ENCODE data around the gene LMTK3.
"Not testable (repeated sequence)": the region's sequence is repeated elsewhere in the genome, so short reads cannot be mapped to it uniquely, and the experiment has no call there.

The LMTK3 gene

DNA sequence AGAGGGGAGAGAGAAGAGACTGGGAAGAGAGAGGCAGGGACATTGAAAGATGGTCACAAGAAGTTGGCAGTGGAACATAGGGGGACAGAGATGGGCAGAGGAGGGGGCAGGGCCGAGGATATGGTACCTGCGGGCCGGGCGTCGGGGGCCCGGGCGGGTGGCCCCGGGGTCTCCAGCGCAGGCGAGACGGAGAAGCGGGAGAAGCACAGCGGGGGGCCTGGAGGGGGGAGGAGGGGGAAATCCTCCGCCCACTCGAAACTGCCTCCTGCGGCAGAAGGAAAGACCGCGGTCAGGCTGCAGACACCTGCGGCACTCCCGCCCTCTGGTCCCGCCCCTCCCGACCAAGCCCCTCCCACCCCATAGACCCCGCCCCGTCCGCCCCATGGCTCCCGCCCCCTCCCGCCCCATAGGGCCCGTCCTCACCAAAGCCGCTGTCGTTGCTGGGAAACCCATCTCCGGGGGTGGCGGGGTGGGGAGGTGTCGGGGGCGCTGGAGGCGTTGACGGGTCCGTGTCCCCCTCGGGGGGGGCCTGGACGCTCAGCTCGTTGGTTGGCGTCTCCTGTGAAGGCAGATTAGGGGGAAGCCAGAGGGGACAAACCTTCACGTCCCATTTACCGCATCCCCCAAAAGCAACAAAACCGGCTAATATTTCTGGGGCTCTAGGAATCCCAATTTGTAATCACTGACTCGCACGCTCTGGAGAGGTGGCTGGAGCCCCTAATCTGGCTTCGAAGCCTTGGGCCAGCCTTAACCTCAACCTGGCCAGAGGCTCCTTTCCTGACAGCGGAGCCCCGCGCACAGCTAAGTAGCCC lies 20.4 kb downstream of the LMTK3 start:
- TF ChIP-seq GABPA (IDR thresholded peaks at IDR 0.05; ENCODE audit: low read depth) (no peak), POLR2AphosphoS5 (IDR thresholded peaks at IDR 0.05; ENCODE audit: low read depth) (no peak), SPI1 (IDR thresholded peaks at IDR 0.05; ENCODE audit: borderline replicate concordance, low read depth) (no peak)
- TF ChIP-seq, protein P1, sequence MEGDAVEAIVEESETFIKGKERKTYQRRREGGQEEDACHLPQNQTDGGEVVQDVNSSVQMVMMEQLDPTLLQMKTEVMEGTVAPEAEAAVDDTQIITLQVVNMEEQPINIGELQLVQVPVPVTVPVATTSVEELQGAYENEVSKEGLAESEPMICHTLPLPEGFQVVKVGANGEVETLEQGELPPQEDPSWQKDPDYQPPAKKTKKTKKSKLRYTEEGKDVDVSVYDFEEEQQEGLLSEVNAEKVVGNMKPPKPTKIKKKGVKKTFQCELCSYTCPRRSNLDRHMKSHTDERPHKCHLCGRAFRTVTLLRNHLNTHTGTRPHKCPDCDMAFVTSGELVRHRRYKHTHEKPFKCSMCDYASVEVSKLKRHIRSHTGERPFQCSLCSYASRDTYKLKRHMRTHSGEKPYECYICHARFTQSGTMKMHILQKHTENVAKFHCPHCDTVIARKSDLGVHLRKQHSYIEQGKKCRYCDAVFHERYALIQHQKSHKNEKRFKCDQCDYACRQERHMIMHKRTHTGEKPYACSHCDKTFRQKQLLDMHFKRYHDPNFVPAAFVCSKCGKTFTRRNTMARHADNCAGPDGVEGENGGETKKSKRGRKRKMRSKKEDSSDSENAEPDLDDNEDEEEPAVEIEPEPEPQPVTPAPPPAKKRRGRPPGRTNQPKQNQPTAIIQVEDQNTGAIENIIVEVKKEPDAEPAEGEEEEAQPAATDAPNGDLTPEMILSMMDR (IDR thresholded peaks at IDR 0.05; ENCODE audit: insufficient read depth, low read length): no peak
- TF ChIP-seq, protein P2, sequence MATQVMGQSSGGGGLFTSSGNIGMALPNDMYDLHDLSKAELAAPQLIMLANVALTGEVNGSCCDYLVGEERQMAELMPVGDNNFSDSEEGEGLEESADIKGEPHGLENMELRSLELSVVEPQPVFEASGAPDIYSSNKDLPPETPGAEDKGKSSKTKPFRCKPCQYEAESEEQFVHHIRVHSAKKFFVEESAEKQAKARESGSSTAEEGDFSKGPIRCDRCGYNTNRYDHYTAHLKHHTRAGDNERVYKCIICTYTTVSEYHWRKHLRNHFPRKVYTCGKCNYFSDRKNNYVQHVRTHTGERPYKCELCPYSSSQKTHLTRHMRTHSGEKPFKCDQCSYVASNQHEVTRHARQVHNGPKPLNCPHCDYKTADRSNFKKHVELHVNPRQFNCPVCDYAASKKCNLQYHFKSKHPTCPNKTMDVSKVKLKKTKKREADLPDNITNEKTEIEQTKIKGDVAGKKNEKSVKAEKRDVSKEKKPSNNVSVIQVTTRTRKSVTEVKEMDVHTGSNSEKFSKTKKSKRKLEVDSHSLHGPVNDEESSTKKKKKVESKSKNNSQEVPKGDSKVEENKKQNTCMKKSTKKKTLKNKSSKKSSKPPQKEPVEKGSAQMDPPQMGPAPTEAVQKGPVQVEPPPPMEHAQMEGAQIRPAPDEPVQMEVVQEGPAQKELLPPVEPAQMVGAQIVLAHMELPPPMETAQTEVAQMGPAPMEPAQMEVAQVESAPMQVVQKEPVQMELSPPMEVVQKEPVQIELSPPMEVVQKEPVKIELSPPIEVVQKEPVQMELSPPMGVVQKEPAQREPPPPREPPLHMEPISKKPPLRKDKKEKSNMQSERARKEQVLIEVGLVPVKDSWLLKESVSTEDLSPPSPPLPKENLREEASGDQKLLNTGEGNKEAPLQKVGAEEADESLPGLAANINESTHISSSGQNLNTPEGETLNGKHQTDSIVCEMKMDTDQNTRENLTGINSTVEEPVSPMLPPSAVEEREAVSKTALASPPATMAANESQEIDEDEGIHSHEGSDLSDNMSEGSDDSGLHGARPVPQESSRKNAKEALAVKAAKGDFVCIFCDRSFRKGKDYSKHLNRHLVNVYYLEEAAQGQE (IDR thresholded peaks at IDR 0.05; ENCODE audit: insufficient replicate concordance, low read depth): no peak
- Histone ChIP-seq H3K27ac (replicated peaks) (no peak overlapping the region), H3K27me3 (ENCODE audit: insufficient read depth, poor library complexity, severe bottlenecking) (peaks cover 42% of the 10 kb centered on the region), H3K4me3 (replicated peaks; ENCODE audit: insufficient read depth, low read length) (no peak overlapping the region)
- no peak for DNase-seq (ENCODE audit: low read depth in 1 of 2, low spot score in 1 of 2)

DNA sequence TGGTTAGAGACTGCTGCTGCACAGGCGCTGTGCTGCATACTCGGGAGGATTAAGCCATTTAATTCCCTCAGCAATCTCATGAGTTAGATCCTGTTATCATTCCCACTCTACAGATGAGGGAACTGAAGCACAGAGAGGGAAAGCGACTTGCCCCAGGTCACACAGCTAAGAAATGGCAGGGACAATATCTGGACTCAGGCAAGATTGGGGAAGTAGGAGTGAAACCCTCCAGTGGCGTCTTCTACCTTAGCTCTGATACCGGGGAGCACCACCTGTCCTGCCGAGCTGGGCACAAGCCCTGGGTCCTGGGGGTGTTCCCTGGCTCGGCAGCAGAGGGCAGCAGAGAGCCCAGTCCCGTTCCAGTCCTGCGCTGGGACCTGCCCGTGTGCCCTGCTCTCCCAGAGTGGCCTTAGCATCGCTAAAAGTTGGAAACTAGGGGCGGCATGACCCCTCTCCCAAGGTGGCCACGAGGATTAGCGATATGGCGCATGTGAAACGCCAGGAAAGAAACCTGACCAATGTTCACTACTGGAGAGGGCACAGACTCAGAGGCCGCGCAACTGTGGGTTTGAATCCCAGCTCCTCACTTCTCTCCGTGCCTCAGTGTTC lies 21.9 kb downstream of the LMTK3 start:
- peaks cover 34% of the 10 kb centered on the region for H3K27me3 ChIP-seq (ENCODE audit: insufficient read depth, poor library complexity, severe bottlenecking)
- no peak overlapping the region for H3K4me3 ChIP-seq (replicated peaks; ENCODE audit: insufficient read depth, low read length)
- H3K27ac ChIP-seq (replicated peaks): no peak overlapping the region
- peak in 1 of 2 experiments; percentile 69 for DNase-seq (ENCODE audit: low read depth in 1 of 2, low spot score in 1 of 2)
- no peak for TF ChIP-seq GABPA (IDR thresholded peaks at IDR 0.05; ENCODE audit: low read depth)
- TF ChIP-seq, protein P1 (IDR thresholded peaks at IDR 0.05; ENCODE audit: insufficient read depth, low read length): peak; percentile 89

DNA sequence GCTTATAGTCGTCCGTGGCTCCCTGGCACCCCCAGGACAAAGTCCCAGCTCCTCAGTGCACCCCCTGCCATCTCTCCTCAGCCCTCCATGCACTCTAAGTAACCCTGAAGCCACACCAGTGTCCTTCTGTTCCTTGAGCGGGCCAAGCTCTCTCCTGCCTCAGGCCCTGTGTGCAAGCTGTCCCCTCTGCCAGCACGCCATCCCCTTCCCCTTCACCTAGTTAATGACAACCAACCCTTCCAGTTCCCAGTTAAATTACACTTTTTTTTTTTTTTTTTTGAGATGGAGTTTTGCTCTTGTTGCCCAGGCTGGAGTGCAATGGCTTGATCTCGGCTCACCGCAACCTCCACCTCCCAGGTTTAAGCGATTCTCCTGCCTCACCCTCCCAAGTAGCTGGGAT lies 23.2 kb downstream of the LMTK3 start:
- H3K27me3 ChIP-seq (ENCODE audit: insufficient read depth, poor library complexity, severe bottlenecking): peaks cover 24% of the 10 kb centered on the region
- DNase-seq (ENCODE audit: low read depth in 1 of 2, low spot score in 1 of 2); H3K27ac ChIP-seq (replicated peaks); H3K4me3 ChIP-seq (replicated peaks; ENCODE audit: insufficient read depth, low read length): not testable (repeated sequence)

DNA sequence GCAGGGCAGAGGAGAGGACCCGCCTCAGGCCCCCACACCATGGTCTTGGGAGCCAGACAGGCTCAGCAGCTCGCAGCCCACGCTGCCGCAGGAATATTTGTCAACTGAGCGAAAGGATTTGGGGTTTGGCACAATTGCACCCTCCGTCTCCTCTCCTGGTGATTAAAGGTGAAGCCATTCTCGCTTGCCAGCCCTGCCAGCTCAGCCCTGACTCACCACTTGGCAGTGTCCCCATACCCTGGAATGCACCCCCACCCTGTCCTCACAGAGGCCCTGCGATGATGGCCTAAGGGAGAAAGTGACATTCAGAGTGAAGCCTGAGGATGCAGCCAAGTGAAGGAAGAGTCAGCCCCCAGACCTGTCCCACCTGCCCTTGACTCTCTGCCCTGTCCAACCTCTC lies 23.7 kb downstream of the LMTK3 start:
- DNase-seq (ENCODE audit: low read depth in 1 of 2, low spot score in 1 of 2): no peak
- no peak overlapping the region for H3K27ac ChIP-seq (replicated peaks)
- peaks cover 23% of the 10 kb centered on the region for H3K27me3 ChIP-seq (ENCODE audit: insufficient read depth, poor library complexity, severe bottlenecking)
- H3K4me3 ChIP-seq (replicated peaks; ENCODE audit: insufficient read depth, low read length): no peak overlapping the region
- TF ChIP-seq SPI1 (IDR thresholded peaks at IDR 0.05; ENCODE audit: borderline replicate concordance, low read depth) (no peak), POLR2AphosphoS5 (IDR thresholded peaks at IDR 0.05; ENCODE audit: low read depth) (no peak), GABPA (IDR thresholded peaks at IDR 0.05; ENCODE audit: low read depth) (no peak)
- TF ChIP-seq, protein P1 (IDR thresholded peaks at IDR 0.05; ENCODE audit: insufficient read depth, low read length): no peak
- TF ChIP-seq, protein P2 (IDR thresholded peaks at IDR 0.05; ENCODE audit: insufficient replicate concordance, low read depth): no peak
